ENCODE data around the gene CTDSP2.

GRCh38 chr12:57869298-57869926 is 22.9 kb upstream of the CTDSP2 start:
- TF ChIP-seq CTCF (IDR thresholded peaks at IDR 0.05): no peak
- TF ChIP-seq POLR2A (IDR thresholded peaks at IDR 0.05): no peak
- no peak for TF ChIP-seq POLR2AphosphoS5 (IDR thresholded peaks at IDR 0.05)
- no peak for TF ChIP-seq EP300 (IDR thresholded peaks at IDR 0.05)

Measured in stomach (tissue), 4 donors.